Measurements from ENCODE around the gene ARHGAP10. TPM values are rescaled to one million over a fixed set of nuclear protein-coding genes. Genes with fewer than 3 reads are reported as not detected.

The ARHGAP10 gene
- total and polyA plus RNA-seq, 2 donors (not counting 1 experiment from before 2014, with no cell fraction given): 0.10 to 0.34 TPM

- intact Hi-C loops (cut with micrococcal nuclease): no loop called here
- no peaks in the 10 kb centered on the region for H3K79me2 ChIP-seq (ENCODE audit: control insufficient read depth, insufficient read depth, low read length)
- no peak overlapping the region for H2AFZ ChIP-seq (ENCODE audit: insufficient read depth, low read depth, low read length, poor library complexity, severe bottlenecking)
- Mint-ChIP-seq H3K27me3 (peaks cover 6% of the 10 kb centered on the region), H3K9me3 (ENCODE audit: insufficient read depth) (no peaks in the 10 kb centered on the region), H3K4me3 (no peak overlapping the region), H3K27ac (no peak overlapping the region), H3K4me1 (no peaks in the 10 kb centered on the region)
- H3K27ac ChIP-seq (ENCODE audit: low read length in 2 of 2): no peak overlapping the region
- CTCF ChIA-PET: interaction anchor here (0.7 kb wide), 1 partner anchor 33 kb away, joined by 3 read pairs; no protein-coding TSS in a partner anchor
- no peaks in the 10 kb centered on the region for H3K4me1 ChIP-seq (ENCODE audit: control insufficient read depth in 2 of 2, insufficient read depth in 2 of 2, low read length in 2 of 2)
- ATAC-seq (ENCODE audit: low read depth): no peak
- TF ChIP-seq CTCF (IDR thresholded peaks at IDR 0.05) (no peak), EZH2 (IDR thresholded peaks at IDR 0.05; ENCODE audit: borderline replicate concordance, insufficient read depth, low read depth, low read length, poor library complexity, severe bottlenecking) (no peak)
- POLR2A ChIA-PET: no interaction called here
- DNase-seq: no peak
- WGBS (ENCODE audit: insufficient coverage): no CpG with 5 or more reads among the region's 1 CpG
- no peak overlapping the region for H3K4me2 ChIP-seq (replicated peaks; ENCODE audit: low read depth, low read length, poor library complexity, severe bottlenecking)
- no peaks in the 10 kb centered on the region for H3K9me3 ChIP-seq (ENCODE audit: control extremely low read depth in 1 of 3, control insufficient read depth in 2 of 3, insufficient read depth in 1 of 3, low read length in 2 of 3)
- no peaks in the 10 kb centered on the region for H4K20me1 ChIP-seq (ENCODE audit: control insufficient read depth, insufficient read depth, low read length, poor library complexity, severe bottlenecking)
- H3K27me3 ChIP-seq (replicated peaks in 1 of 4; ENCODE audit: control extremely low read depth in 1 of 4, control insufficient read depth in 3 of 4, insufficient read depth in 4 of 4, low read length in 3 of 4): no peaks in the 10 kb centered on the region
- no peak overlapping the region for H3K4me3 ChIP-seq (ENCODE audit: control extremely low read depth in 1 of 5, extremely low read depth in 1 of 5, insufficient read depth in 1 of 5, low read depth in 2 of 5, low read length in 4 of 5)
- H3K9ac ChIP-seq (ENCODE audit: low read length): no peak overlapping the region
- no peaks in the 10 kb centered on the region for H3K36me3 ChIP-seq (replicated peaks in 1 of 2; ENCODE audit: control extremely low read depth in 1 of 2, control insufficient read depth in 1 of 2, extremely low read depth in 1 of 2, insufficient read depth in 2 of 2, low read length in 1 of 2)
These were observed 24.5 kb downstream of the ARHGAP10 start for GRCh38 chr4:147756417-147756816.

GRCh38 chr4:147760176-147760575, 28.3 kb downstream of the ARHGAP10 start:
- Histone ChIP-seq H3K9me3 (ENCODE audit: control extremely low read depth in 1 of 3, control insufficient read depth in 2 of 3, insufficient read depth in 1 of 3, low read length in 2 of 3) (no peaks in the 10 kb centered on the region), H3K4me1 (ENCODE audit: control insufficient read depth in 2 of 2, insufficient read depth in 2 of 2, low read length in 2 of 2) (no peaks in the 10 kb centered on the region), H2AFZ (ENCODE audit: insufficient read depth, low read depth, low read length, poor library complexity, severe bottlenecking) (no peak overlapping the region), H3K4me2 (replicated peaks; ENCODE audit: low read depth, low read length, poor library complexity, severe bottlenecking) (no peak overlapping the region), H3K36me3 (replicated peaks in 1 of 2; ENCODE audit: control extremely low read depth in 1 of 2, control insufficient read depth in 1 of 2, extremely low read depth in 1 of 2, insufficient read depth in 2 of 2, low read length in 1 of 2) (no peaks in the 10 kb centered on the region), H3K79me2 (ENCODE audit: control insufficient read depth, insufficient read depth, low read length) (no peaks in the 10 kb centered on the region), H3K27ac (ENCODE audit: low read length in 2 of 2) (no peak overlapping the region), H3K4me3 (ENCODE audit: control extremely low read depth in 1 of 5, extremely low read depth in 1 of 5, insufficient read depth in 1 of 5, low read depth in 2 of 5, low read length in 4 of 5) (no peak overlapping the region), H4K20me1 (ENCODE audit: control insufficient read depth, insufficient read depth, low read length, poor library complexity, severe bottlenecking) (no peaks in the 10 kb centered on the region), H3K9ac (ENCODE audit: low read length) (no peak overlapping the region), H3K27me3 (replicated peaks in 1 of 4; ENCODE audit: control extremely low read depth in 1 of 4, control insufficient read depth in 3 of 4, insufficient read depth in 4 of 4, low read length in 3 of 4) (no peaks in the 10 kb centered on the region)
- TF ChIP-seq EZH2 (IDR thresholded peaks at IDR 0.05; ENCODE audit: borderline replicate concordance, insufficient read depth, low read depth, low read length, poor library complexity, severe bottlenecking) (no peak), CTCF (IDR thresholded peaks at IDR 0.05) (no peak)
- Mint-ChIP-seq H3K9me3 (ENCODE audit: insufficient read depth) (no peaks in the 10 kb centered on the region), H3K4me3 (no peak overlapping the region), H3K27me3 (peaks cover 5% of the 10 kb centered on the region), H3K27ac (no peak overlapping the region), H3K4me1 (no peaks in the 10 kb centered on the region)
- intact Hi-C loops (cut with micrococcal nuclease): no loop called here
- DNase-seq (no peak), ATAC-seq (ENCODE audit: low read depth) (no peak)
- POLR2A ChIA-PET: no interaction called here
- WGBS (ENCODE audit: insufficient coverage): 96% methylated on average over 3 of the region's 6 CpGs
- CTCF ChIA-PET: no interaction called here

All from B cell (primary cell).